ENCODE results near the gene PIK3CB. TPM values are rescaled to one million over a fixed set of nuclear protein-coding genes. Genes with fewer than 3 reads are reported as not detected.
"Not testable (repeated sequence)": the region's sequence is repeated elsewhere in the genome, so short reads cannot be mapped to it uniquely, and the experiment has no call there.

The PIK3CB gene
- total and polyA plus RNA-seq, 8 donors = 12.1 to 39.6 (median 15.0) TPM

- Histone ChIP-seq H3K36me3 (peaks cover 0 to 39% of the 10 kb centered on the region in 2 donors), H3K27me3 (no peaks in the 10 kb centered on the region), H3K4me1 (peaks cover 0 to 3% of the 10 kb centered on the region in 2 donors), H3K9me3 (no peaks in the 10 kb centered on the region), H3K27ac (no peak overlapping the region), H3K4me3 (no peak overlapping the region)
- DNase-seq (no peak), ATAC-seq (no peak)
- TF ChIP-seq CTCF (IDR thresholded peaks at IDR 0.05) = no peak
- intact Hi-C loops (cut with DNase I) = no loop called here
Measured at GRCh38 chr3:138732456-138732855, 102.3 kb downstream of the PIK3CB start.

GRCh38 chr3:138726946-138727730 lies 107.6 kb downstream of the PIK3CB start:
- peaks cover 0 to 8% of the 10 kb centered on the region in 2 donors for H3K4me1 ChIP-seq
- TF ChIP-seq CTCF (IDR thresholded peaks at IDR 0.05) = no peak
- DNase-seq (no peak), ATAC-seq (no peak)
- H3K36me3 ChIP-seq = peaks cover 0 to 13% of the 10 kb centered on the region in 2 donors
- H3K9me3 ChIP-seq = no peaks in the 10 kb centered on the region
- intact Hi-C loops (cut with DNase I) = no loop called here
- no peak overlapping the region for H3K27ac ChIP-seq
- H3K4me3 ChIP-seq = no peak overlapping the region
- no peaks in the 10 kb centered on the region for H3K27me3 ChIP-seq

DNA sequence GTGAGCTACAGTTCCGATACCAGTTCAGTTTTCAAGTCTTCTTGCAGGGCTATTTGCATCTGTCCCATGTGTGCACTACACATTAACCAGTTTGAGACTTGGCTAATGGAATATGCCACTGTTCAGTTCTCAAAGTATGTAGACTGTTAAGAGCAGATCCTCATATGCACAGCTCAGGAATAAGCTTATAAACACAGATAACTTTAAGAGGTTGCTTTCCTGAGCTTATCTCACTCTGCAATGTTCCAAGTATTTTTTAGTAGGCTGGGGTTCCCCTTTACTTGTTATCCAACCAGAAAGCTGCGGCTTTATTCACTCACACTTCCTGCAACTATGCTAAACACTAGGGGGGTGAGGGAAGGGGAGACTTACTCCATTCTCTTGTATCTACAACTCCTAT lies 108.7 kb downstream of the PIK3CB start:
- H3K9me3 ChIP-seq; H3K4me3 ChIP-seq; H3K4me1 ChIP-seq; H3K27ac ChIP-seq; H3K27me3 ChIP-seq; intact Hi-C loops (cut with DNase I): not testable (repeated sequence)
- peak in 1 of 4 donors; percentile 10 for DNase-seq
- ATAC-seq = peak; percentile 60
- peaks cover 0 to 13% of the 10 kb centered on the region in 2 donors for H3K36me3 ChIP-seq

- H3K27me3 ChIP-seq = no peaks in the 10 kb centered on the region
- intact Hi-C loops (cut with DNase I) = no loop called here
- TF ChIP-seq CTCF (IDR thresholded peaks at IDR 0.05) = no peak
- DNase-seq (no peak), ATAC-seq (no peak)
- no peak overlapping the region for H3K27ac ChIP-seq
- no peak overlapping the region for H3K4me3 ChIP-seq
- H3K36me3 ChIP-seq = peaks cover 0 to 9% of the 10 kb centered on the region in 2 donors
- no peaks in the 10 kb centered on the region for H3K9me3 ChIP-seq
- peaks cover 0 to 8% of the 10 kb centered on the region in 2 donors for H3K4me1 ChIP-seq
Measured at GRCh38 chr3:138725116-138725515, 109.6 kb downstream of the PIK3CB start.

DNA sequence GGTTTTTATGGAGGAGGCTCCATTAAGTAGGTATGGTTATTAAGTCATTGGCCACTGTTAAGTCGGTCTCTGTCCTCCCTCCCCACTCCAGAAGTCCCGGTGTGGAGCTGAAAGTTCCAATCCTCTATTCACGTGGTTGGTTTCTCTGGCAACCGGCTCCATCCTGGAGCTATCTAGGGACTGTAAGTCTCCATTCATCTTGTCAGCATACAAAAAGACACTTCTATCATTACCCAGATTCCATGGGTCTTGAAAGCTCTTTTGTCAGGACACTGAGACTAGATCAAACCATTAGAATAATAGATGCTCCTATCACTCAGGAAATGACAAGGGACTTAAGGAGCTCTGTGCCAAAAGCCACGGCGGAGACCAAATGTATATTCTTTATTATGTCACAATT lies 110.3 kb downstream of the PIK3CB start:
- TF ChIP-seq CTCF (IDR thresholded peaks at IDR 0.05) = no peak

More for the DNA sequence above, 110.3 kb downstream of the PIK3CB start:
- H3K36me3 ChIP-seq = peaks cover 0 to 9% of the 10 kb centered on the region in 2 donors
- no peaks in the 10 kb centered on the region for H3K27me3 ChIP-seq
- no peak for ATAC-seq
- H3K9me3 ChIP-seq = no peaks in the 10 kb centered on the region
- peaks cover 0 to 8% of the 10 kb centered on the region in 2 donors for H3K4me1 ChIP-seq
- intact Hi-C loops (cut with DNase I) = no loop called here
- no peak overlapping the region for H3K4me3 ChIP-seq
- no peak for DNase-seq
- H3K27ac ChIP-seq = no peak overlapping the region
